Measurements from ENCODE around the gene DCTN1. TPM values are rescaled to one million over a fixed set of nuclear protein-coding genes. Genes with fewer than 3 reads are reported as not detected.
"Not testable (repeated sequence)": the region's sequence is repeated elsewhere in the genome, so short reads cannot be mapped to it uniquely, and the experiment has no call there.

The DCTN1 gene
- total and polyA plus RNA-seq, 2 donors from 2014 or later = 134 to 191 TPM

DNA sequence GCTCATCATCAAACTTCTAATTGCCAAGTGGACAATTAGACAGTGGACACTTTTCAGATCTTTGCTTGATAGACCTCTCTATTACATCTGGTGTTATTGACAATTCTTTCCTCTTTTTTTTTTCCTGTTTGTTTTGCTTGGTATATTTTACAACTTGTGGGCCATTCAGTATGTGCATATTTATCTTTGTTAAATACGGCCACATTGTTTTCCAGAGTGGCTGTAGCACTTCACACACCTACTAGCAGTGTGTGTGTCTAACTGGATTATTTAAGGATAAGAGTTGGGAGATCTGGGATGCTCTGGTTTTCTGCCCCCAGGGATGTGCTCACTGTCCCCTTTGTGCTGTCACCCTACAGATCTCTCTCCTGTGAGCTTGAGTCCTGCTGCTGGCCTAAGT is 32.8 kb downstream of the DCTN1 start:
- Histone ChIP-seq H3K4me3 (ENCODE audit: low read length in 3 of 3) (no peak overlapping the region), H3K4me1 (ENCODE audit: control insufficient read depth in 2 of 3, insufficient read depth in 2 of 3, low read depth in 1 of 3, low read length in 3 of 3) (no peaks in the 10 kb centered on the region), H3K27me3 (ENCODE audit: control insufficient read depth, insufficient read depth, low read length) (no peaks in the 10 kb centered on the region), H3K36me3 (ENCODE audit: control insufficient read depth in 2 of 3, insufficient read depth in 3 of 3, low read length in 3 of 3) (no peaks in the 10 kb centered on the region), H3K27ac (ENCODE audit: low read depth in 2 of 2, low read length in 2 of 2) (no peak overlapping the region), H3K9me3 (ENCODE audit: control insufficient read depth in 2 of 3, insufficient read depth in 1 of 3, low read length in 3 of 3) (no peaks in the 10 kb centered on the region), H3K9ac (ENCODE audit: low read length in 3 of 3) (no peak overlapping the region)
- DNase-seq = no peak
- intact Hi-C loops (cut with DNase I) = no loop called here
- no peak for FAIRE-seq
- TF ChIP-seq, protein P1, sequence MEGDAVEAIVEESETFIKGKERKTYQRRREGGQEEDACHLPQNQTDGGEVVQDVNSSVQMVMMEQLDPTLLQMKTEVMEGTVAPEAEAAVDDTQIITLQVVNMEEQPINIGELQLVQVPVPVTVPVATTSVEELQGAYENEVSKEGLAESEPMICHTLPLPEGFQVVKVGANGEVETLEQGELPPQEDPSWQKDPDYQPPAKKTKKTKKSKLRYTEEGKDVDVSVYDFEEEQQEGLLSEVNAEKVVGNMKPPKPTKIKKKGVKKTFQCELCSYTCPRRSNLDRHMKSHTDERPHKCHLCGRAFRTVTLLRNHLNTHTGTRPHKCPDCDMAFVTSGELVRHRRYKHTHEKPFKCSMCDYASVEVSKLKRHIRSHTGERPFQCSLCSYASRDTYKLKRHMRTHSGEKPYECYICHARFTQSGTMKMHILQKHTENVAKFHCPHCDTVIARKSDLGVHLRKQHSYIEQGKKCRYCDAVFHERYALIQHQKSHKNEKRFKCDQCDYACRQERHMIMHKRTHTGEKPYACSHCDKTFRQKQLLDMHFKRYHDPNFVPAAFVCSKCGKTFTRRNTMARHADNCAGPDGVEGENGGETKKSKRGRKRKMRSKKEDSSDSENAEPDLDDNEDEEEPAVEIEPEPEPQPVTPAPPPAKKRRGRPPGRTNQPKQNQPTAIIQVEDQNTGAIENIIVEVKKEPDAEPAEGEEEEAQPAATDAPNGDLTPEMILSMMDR (IDR thresholded peaks at IDR 0.05; ENCODE audit: borderline replicate concordance, extremely low read depth, insufficient read depth) = no peak

DNA sequence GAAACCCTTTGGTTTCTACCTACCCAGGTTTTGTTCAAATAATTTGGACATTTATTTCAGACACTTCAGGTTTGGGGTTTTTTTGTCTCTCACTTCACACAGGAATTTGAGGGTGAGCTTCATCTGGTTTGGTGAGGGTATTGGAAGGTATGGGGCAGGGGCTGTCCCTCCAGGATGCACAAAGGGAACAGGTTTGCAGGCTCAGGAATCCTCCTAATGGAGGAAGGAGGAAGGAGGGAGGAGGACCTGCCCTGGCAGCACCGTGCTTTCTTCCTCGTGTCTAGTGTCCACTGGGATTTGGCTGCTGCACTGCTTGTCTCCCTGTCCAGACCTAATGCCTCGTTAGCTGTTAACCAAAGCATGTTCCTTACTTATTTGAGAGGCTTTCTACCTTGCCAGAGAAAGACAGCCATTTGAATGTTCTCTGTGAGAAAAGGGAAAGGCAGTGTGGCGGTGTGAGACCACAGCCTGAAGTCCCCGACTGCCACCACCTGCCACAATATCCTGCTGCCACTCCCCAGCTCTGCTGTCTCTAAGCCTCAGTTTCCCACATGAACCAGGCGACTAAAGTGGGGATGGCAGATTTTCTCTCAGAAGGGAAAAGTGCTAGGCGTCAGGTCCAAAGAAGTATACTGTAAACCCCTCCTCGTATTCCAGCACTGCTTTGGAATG is 34.7 kb downstream of the DCTN1 start:
- Histone ChIP-seq H3K9me3 (ENCODE audit: control insufficient read depth in 2 of 3, insufficient read depth in 1 of 3, low read length in 3 of 3) (no peaks in the 10 kb centered on the region), H3K36me3 (ENCODE audit: control insufficient read depth in 2 of 3, insufficient read depth in 3 of 3, low read length in 3 of 3) (no peaks in the 10 kb centered on the region), H3K27me3 (ENCODE audit: control insufficient read depth, insufficient read depth, low read length) (no peaks in the 10 kb centered on the region), H3K4me1 (ENCODE audit: control insufficient read depth in 2 of 3, insufficient read depth in 2 of 3, low read depth in 1 of 3, low read length in 3 of 3) (no peaks in the 10 kb centered on the region), H3K9ac (ENCODE audit: low read length in 3 of 3) (no peak overlapping the region), H3K4me3 (ENCODE audit: low read length in 3 of 3) (no peak overlapping the region), H3K27ac (ENCODE audit: low read depth in 2 of 2, low read length in 2 of 2) (no peak overlapping the region)
- intact Hi-C loops (cut with DNase I) = no loop called here
- TF ChIP-seq, protein P1 (IDR thresholded peaks at IDR 0.05; ENCODE audit: borderline replicate concordance, extremely low read depth, insufficient read depth) = no peak
- DNase-seq (no peak), FAIRE-seq (no peak)

DNA sequence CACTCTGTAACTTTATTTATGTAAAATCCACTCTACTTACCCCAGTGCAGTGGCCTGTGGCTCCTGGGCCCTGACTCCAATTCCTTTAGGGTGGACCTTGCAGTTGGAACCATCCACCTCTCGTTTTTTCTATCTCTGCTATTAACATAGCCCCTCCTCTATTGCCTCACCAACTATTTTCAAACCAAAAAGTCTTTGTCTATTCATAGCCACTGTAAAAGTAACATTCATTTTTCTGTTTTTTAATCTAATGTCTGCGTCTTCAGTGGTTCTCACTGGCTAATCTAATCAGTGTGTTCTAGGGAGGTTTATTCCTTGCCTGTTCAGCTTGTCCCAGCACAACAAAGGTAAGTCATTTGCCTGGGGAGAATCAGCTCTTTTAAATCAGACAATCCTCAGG is 36.8 kb downstream of the DCTN1 start, which contains the start of gene SLC4A5:
TSS of gene SLC4A5 (minus strand) at position 101 of the 400 bp plus-strand sequence. CDS start 28,393 bp downstream, outside the sequence.
- Histone ChIP-seq H3K4me3 (ENCODE audit: low read length in 3 of 3) (no peak within 1 kb of the TSS), H3K36me3 (ENCODE audit: control insufficient read depth in 2 of 3, insufficient read depth in 3 of 3, low read length in 3 of 3) (no peaks in the 10 kb centered on the region), H3K27me3 (ENCODE audit: control insufficient read depth, insufficient read depth, low read length) (no peaks in the 10 kb centered on the region), H3K4me1 (ENCODE audit: control insufficient read depth in 2 of 3, insufficient read depth in 2 of 3, low read depth in 1 of 3, low read length in 3 of 3) (no peaks in the 10 kb centered on the region), H3K27ac (ENCODE audit: low read depth in 2 of 2, low read length in 2 of 2) (no peak within 1 kb of the TSS), H3K9ac (ENCODE audit: low read length in 3 of 3) (no peak within 1 kb of the TSS), H3K9me3 (ENCODE audit: control insufficient read depth in 2 of 3, insufficient read depth in 1 of 3, low read length in 3 of 3) (no peaks in the 10 kb centered on the region)
- FAIRE-seq (no peak), DNase-seq (no peak)
- TF ChIP-seq, protein P1 (IDR thresholded peaks at IDR 0.05; ENCODE audit: borderline replicate concordance, extremely low read depth, insufficient read depth) = no peak
- intact Hi-C loops (cut with DNase I) = no loop called here

DNA sequence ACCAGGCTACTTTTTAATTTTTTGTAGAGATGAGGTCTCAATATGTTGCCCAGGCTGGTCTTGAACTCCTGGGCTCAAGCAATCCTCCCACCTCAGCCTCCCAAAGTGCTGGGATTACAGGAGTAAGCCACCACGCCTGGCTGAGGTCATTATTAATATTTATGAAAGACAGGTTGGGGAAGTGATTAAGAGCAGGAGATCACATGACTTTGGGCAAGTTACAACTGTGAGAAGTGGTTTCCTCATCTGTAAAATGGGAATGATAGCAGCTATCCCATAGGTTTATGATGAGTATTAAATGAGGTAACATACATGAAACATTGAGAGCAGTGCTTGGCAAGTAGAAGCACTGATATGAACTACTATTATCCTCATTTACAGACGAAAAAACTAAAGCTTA is 43.9 kb downstream of the DCTN1 start:
- FAIRE-seq; H3K4me3 ChIP-seq (ENCODE audit: low read length in 3 of 3); DNase-seq; H3K27me3 ChIP-seq (ENCODE audit: control insufficient read depth, insufficient read depth, low read length); H3K4me1 ChIP-seq (ENCODE audit: control insufficient read depth in 2 of 3, insufficient read depth in 2 of 3, low read depth in 1 of 3, low read length in 3 of 3); intact Hi-C loops (cut with DNase I); H3K36me3 ChIP-seq (ENCODE audit: control insufficient read depth in 2 of 3, insufficient read depth in 3 of 3, low read length in 3 of 3); H3K27ac ChIP-seq (ENCODE audit: low read depth in 2 of 2, low read length in 2 of 2); H3K9me3 ChIP-seq (ENCODE audit: control insufficient read depth in 2 of 3, insufficient read depth in 1 of 3, low read length in 3 of 3); H3K9ac ChIP-seq (ENCODE audit: low read length in 3 of 3): not testable (repeated sequence)
